Endodermal cell (in vitro differentiated cells): ENCODE results near the gene CEBPZOS. TPM values are rescaled to one million over a fixed set of nuclear protein-coding genes. Genes with fewer than 3 reads are reported as not detected.
A peak's percentile ranks its signal among the peaks of the same experiment; 100 is the strongest.

ENCODE experiments used
- DNase-seq: peaks from one replicate; pipeline ENCODE4 v3.0.0-alpha.2; 2017
- H3K27ac ChIP-seq: 2 replicates; pipeline ENCODE4 v1.5.1; 2013; ENCODE audit warnings: mild to moderate bottlenecking, low read depth, low read length, moderate library complexity
- H3K27me3 ChIP-seq: 2 replicates; pipeline ENCODE4 v1.6.1; 2013; ENCODE audit warnings: mild to moderate bottlenecking, low read length, moderate library complexity; ENCODE audit not compliant: insufficient read depth, control insufficient read depth, poor library complexity, severe bottlenecking
- H3K36me3 ChIP-seq: 2 replicates; pipeline ENCODE4 v1.7.0; 2013; ENCODE audit warnings: mild to moderate bottlenecking, low read length, moderate library complexity; ENCODE audit not compliant: control insufficient read depth, insufficient read depth
- H3K4me1 ChIP-seq: one replicate; pipeline ENCODE4 v1.7.0; 2013; ENCODE audit warnings: low read length; ENCODE audit not compliant: control insufficient read depth, insufficient read depth
- H3K4me3 ChIP-seq: 2 replicates; pipeline ENCODE4 v1.5.1; 2013; ENCODE audit warnings: mild to moderate bottlenecking, low read length, moderate library complexity
- H3K9ac ChIP-seq: 2 replicates; pipeline ENCODE4 v1.6.1; 2013; ENCODE audit warnings: mild to moderate bottlenecking, low read length, moderate library complexity; ENCODE audit not compliant: poor library complexity, severe bottlenecking; ENCODE audit errors: extremely low read depth
- H3K9me3 ChIP-seq: 2 replicates; pipeline ENCODE4 v1.6.1; 2013; ENCODE audit warnings: mild to moderate bottlenecking, low read length, moderate library complexity; ENCODE audit not compliant: control insufficient read depth
- H3K27ac Mint-ChIP-seq: 2 replicates; pipeline ENCODE4 v1.8.0; 2020; ENCODE audit warnings: mixed read lengths
- H3K27me3 Mint-ChIP-seq: 2 replicates; pipeline ENCODE4 v1.8.0; 2021; ENCODE audit warnings: mild to moderate bottlenecking, mixed read lengths; ENCODE audit not compliant: insufficient read depth
- H3K36me3 Mint-ChIP-seq: 2 replicates; pipeline ENCODE4 v1.8.0; 2020; ENCODE audit warnings: low read depth, mixed read lengths
- H3K4me1 Mint-ChIP-seq: 2 replicates; pipeline ENCODE4 v1.8.0; 2020; ENCODE audit warnings: mixed read lengths
- H3K4me3 Mint-ChIP-seq: 2 replicates; pipeline ENCODE4 v1.8.0; 2020; ENCODE audit warnings: mild to moderate bottlenecking, moderate library complexity, mixed read lengths
- H3K9me3 Mint-ChIP-seq: 2 replicates; pipeline ENCODE4 v1.8.0; 2020; ENCODE audit warnings: mild to moderate bottlenecking, mixed read lengths
- WGBS, 2 experiments: methylation state at CpG; one replicate each; pipeline versions ENCODE4 v1.1.5 to v1.1.7; 2013; ENCODE audit warnings: missing lambda C conversion rate in 2 of 2, mixed read lengths in 1 of 2; ENCODE audit not compliant: insufficient coverage in 1 of 2, insufficient read length in 1 of 2; 5-methylcytosine and 5-hydroxymethylcytosine counted together
- long read RNA-seq, 4 experiments: library from polyadenylated mRNA in 2 of 4; library from RNA in 1 of 4; library from capped mRNA in 1 of 4; stranded (forward) in 3 of 4; unstranded in 1 of 4; transcript quantifications; one replicate each; pipeline ENCODE4 v2.0.0, GENCODE V29; 2020 to 2021; ENCODE audit warnings: inconsistent platforms in 1 of 4
- polyA plus RNA-seq, 2 experiments: library from polyadenylated mRNA; stranded (reverse); fragments of 50-300 nt; gene quantifications; one replicate each; pipeline ENCODE4 v1.2.3, GENCODE V29; 2013
- total RNA-seq, 2 donors: library from RNA; stranded (reverse); fragmentation: NEBNext Ultra II Directional in 1 of 2; extraction: Animal tissue kit (Norgen Biotek cat#: 25700) in 1 of 2; gene quantifications; 2 replicates in 1 of 2; 3 replicates in 1 of 2; pipeline ENCODE4 v1.2.1, GENCODE V29; 2021
- TF ChIP-seq, protein P1 (sequence below): fragments of 200-600 bp; sonication (generic); conservative IDR thresholded peaks from 2 replicates; pipeline ENCODE4 v1.5.0; 2021; ENCODE audit warnings: antibody characterized with exemption, mild to moderate bottlenecking

The CEBPZOS gene
- 10 to 100 TPM in 1 of 2 donors, 1 to 10 TPM in 1; 4.4 to 11.8 TPM for total RNA-seq
- polyA plus RNA-seq (2013, experiment 1 of 2): 11.6 TPM
- 13.3 TPM for polyA plus RNA-seq (2013, experiment 2 of 2)
- long read RNA-seq, experiment 1, partial matches to known transcripts: 0 of 1 reads
- long read RNA-seq, experiment 1, other reads (novel, unspliced or antisense): 1 of 1 reads
- long read RNA-seq, experiment 2, transcript CEBPZOS-204 (5 exons, 3,158 nt): major isoform, 7 of 10 reads
- long read RNA-seq, experiment 2, partial matches to known transcripts: 1 of 10 reads
- long read RNA-seq, experiment 2, other reads (novel, unspliced or antisense): 0 of 10 reads
- long read RNA-seq, experiment 3, partial matches to known transcripts: 0 of 2 reads
- long read RNA-seq, experiment 3, other reads (novel, unspliced or antisense): 2 of 2 reads
- long read RNA-seq, experiment 4, partial matches to known transcripts: 3 of 5 reads
- long read RNA-seq, experiment 4, other reads (novel, unspliced or antisense): 0 of 5 reads

GRCh38 chr2:37196320-37197195, at the start of gene CEBPZOS:
Gene CEBPZOS (plus strand): TSS chr2:37196496. CDS start chr2:37199705, 3,209 bp downstream.
- no peaks in the 10 kb centered on the region for H3K27me3 Mint-ChIP-seq
- H3K9me3 ChIP-seq: no peaks in the 10 kb centered on the region
- peaks cover 3% of the 10 kb centered on the region for H3K9me3 Mint-ChIP-seq
- H3K27ac Mint-ChIP-seq: peak within 1 kb of the TSS; percentile 89
- peaks cover 14% of the 10 kb centered on the region for H3K36me3 Mint-ChIP-seq
- H3K4me1 ChIP-seq: peaks cover 4% of the 10 kb centered on the region
- H3K27ac ChIP-seq: no peak within 1 kb of the TSS
- WGBS, 2 experiments: 76 to 82% methylated on average over 61 to 72 of the region's 72 CpGs
- no peaks in the 10 kb centered on the region for H3K27me3 ChIP-seq
- TF ChIP-seq, protein P1, sequence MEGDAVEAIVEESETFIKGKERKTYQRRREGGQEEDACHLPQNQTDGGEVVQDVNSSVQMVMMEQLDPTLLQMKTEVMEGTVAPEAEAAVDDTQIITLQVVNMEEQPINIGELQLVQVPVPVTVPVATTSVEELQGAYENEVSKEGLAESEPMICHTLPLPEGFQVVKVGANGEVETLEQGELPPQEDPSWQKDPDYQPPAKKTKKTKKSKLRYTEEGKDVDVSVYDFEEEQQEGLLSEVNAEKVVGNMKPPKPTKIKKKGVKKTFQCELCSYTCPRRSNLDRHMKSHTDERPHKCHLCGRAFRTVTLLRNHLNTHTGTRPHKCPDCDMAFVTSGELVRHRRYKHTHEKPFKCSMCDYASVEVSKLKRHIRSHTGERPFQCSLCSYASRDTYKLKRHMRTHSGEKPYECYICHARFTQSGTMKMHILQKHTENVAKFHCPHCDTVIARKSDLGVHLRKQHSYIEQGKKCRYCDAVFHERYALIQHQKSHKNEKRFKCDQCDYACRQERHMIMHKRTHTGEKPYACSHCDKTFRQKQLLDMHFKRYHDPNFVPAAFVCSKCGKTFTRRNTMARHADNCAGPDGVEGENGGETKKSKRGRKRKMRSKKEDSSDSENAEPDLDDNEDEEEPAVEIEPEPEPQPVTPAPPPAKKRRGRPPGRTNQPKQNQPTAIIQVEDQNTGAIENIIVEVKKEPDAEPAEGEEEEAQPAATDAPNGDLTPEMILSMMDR: no peak
- H3K36me3 ChIP-seq: peaks cover 16% of the 10 kb centered on the region
- DNase-seq: peak; percentile 86
- H3K9ac ChIP-seq: no peak within 1 kb of the TSS
- H3K4me1 Mint-ChIP-seq: peaks cover 23% of the 10 kb centered on the region
- peak within 1 kb of the TSS; percentile 66 for H3K4me3 Mint-ChIP-seq
- H3K4me3 ChIP-seq: peak within 1 kb of the TSS; percentile 62

DNA sequence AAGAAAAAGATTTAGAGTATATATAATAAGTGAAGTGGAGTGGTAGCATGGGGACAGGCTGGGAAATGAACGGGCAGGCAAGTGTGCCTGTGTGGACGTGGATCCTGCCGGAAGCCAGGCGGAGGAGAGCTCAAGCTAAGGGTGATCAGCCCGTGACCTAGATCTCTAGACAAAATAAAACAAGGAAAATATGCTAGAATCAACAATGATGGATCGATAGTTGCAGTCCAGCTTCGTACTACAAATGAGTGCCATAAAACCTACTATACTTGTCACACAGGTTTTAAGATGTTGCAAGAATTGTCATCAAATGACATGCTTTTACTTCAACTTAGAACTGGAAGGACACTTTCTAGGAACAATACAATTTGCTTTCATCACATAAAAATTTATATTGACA, 48.0 kb upstream of the CEBPZOS start:
- Mint-ChIP-seq H3K4me3 (no peak overlapping the region), H3K27ac (no peak overlapping the region), H3K9me3 (no peaks in the 10 kb centered on the region), H3K4me1 (peaks cover 4% of the 10 kb centered on the region), H3K27me3 (no peaks in the 10 kb centered on the region), H3K36me3 (peaks cover 44% of the 10 kb centered on the region)
- TF ChIP-seq, protein P1: no peak
- WGBS, 2 experiments: 95 to 96% methylated on average over 7 of the region's 7 CpGs
- no peak for DNase-seq
- no peak overlapping the region for H3K27ac ChIP-seq
- H3K27me3 ChIP-seq: no peaks in the 10 kb centered on the region
- H3K36me3 ChIP-seq: peaks cover 42% of the 10 kb centered on the region
- no peaks in the 10 kb centered on the region for H3K4me1 ChIP-seq
- H3K4me3 ChIP-seq: no peak overlapping the region
- H3K9ac ChIP-seq: no peak overlapping the region
- no peaks in the 10 kb centered on the region for H3K9me3 ChIP-seq

- Histone ChIP-seq H3K9me3 (peaks cover 4% of the 10 kb centered on the region), H3K9ac (no peak overlapping the region), H3K27ac (no peak overlapping the region), H3K27me3 (no peaks in the 10 kb centered on the region), H3K4me1 (no peaks in the 10 kb centered on the region), H3K4me3 (no peak overlapping the region), H3K36me3 (peaks cover 37% of the 10 kb centered on the region)
- Mint-ChIP-seq H3K4me1 (peaks cover 4% of the 10 kb centered on the region), H3K36me3 (peaks cover 47% of the 10 kb centered on the region), H3K9me3 (no peaks in the 10 kb centered on the region), H3K4me3 (no peak overlapping the region), H3K27me3 (no peaks in the 10 kb centered on the region), H3K27ac (no peak overlapping the region)
- no peak for DNase-seq
- TF ChIP-seq, protein P1: no peak
- WGBS, 2 experiments: 90 to 91% methylated on average over 5 of the region's 6 CpGs
These were observed 46.5 kb upstream of the CEBPZOS start for GRCh38 chr2:37149626-37150322.
